Measurements from ENCODE around the gene PRRX1.

Gene PRRX1

DNA sequence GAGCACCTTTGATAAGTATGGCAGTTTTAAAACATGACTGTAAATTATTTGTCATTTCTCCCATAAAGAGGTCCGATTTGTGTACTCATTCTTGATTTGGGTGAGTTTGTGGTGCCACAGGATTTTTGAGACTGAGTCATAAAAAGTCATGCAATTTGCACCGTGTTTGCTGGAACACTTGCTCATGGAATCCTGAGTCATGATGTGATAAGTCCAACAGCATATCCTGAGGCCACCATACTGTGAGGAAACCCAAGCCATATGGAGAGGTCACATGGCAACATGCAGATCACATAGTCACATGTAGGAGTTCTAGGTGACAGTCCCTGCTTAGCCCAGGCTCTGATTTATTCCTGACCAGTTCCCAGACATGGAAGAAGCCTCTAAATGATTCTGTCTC is 40.8 kb upstream of the PRRX1 start:
- TF ChIP-seq EGR1 (IDR thresholded peaks at IDR 0.05), result no peak
- no peak for TF ChIP-seq RAD21 (IDR thresholded peaks at IDR 0.05; ENCODE audit: low read depth)
- no peak for TF ChIP-seq CREB1 (IDR thresholded peaks at IDR 0.05; ENCODE audit: low read depth)
- no peak for TF ChIP-seq NFIC (IDR thresholded peaks at IDR 0.05)
- TF ChIP-seq, protein P1, sequence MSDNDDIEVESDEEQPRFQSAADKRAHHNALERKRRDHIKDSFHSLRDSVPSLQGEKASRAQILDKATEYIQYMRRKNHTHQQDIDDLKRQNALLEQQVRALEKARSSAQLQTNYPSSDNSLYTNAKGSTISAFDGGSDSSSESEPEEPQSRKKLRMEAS (IDR thresholded peaks at IDR 0.05), result no peak
- TF ChIP-seq ZBTB7A (IDR thresholded peaks at IDR 0.05; ENCODE audit: low read depth), result no peak
- TF ChIP-seq, protein P2, sequence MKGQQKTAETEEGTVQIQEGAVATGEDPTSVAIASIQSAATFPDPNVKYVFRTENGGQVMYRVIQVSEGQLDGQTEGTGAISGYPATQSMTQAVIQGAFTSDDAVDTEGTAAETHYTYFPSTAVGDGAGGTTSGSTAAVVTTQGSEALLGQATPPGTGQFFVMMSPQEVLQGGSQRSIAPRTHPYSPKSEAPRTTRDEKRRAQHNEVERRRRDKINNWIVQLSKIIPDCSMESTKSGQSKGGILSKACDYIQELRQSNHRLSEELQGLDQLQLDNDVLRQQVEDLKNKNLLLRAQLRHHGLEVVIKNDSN (IDR thresholded peaks at IDR 0.05), result no peak
- TF ChIP-seq TEAD4 (IDR thresholded peaks at IDR 0.05), result no peak
- TF ChIP-seq EP300 (IDR thresholded peaks at IDR 0.05; ENCODE audit: borderline replicate concordance), result no peak
- TF ChIP-seq, protein P3, sequence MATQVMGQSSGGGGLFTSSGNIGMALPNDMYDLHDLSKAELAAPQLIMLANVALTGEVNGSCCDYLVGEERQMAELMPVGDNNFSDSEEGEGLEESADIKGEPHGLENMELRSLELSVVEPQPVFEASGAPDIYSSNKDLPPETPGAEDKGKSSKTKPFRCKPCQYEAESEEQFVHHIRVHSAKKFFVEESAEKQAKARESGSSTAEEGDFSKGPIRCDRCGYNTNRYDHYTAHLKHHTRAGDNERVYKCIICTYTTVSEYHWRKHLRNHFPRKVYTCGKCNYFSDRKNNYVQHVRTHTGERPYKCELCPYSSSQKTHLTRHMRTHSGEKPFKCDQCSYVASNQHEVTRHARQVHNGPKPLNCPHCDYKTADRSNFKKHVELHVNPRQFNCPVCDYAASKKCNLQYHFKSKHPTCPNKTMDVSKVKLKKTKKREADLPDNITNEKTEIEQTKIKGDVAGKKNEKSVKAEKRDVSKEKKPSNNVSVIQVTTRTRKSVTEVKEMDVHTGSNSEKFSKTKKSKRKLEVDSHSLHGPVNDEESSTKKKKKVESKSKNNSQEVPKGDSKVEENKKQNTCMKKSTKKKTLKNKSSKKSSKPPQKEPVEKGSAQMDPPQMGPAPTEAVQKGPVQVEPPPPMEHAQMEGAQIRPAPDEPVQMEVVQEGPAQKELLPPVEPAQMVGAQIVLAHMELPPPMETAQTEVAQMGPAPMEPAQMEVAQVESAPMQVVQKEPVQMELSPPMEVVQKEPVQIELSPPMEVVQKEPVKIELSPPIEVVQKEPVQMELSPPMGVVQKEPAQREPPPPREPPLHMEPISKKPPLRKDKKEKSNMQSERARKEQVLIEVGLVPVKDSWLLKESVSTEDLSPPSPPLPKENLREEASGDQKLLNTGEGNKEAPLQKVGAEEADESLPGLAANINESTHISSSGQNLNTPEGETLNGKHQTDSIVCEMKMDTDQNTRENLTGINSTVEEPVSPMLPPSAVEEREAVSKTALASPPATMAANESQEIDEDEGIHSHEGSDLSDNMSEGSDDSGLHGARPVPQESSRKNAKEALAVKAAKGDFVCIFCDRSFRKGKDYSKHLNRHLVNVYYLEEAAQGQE (IDR thresholded peaks at IDR 0.05; ENCODE audit: low read depth), result no peak
- TF ChIP-seq YY1 (IDR thresholded peaks at IDR 0.05; ENCODE audit: low read depth), result no peak
- no peak for TF ChIP-seq CEBPB (IDR thresholded peaks at IDR 0.05)
- no peak for TF ChIP-seq TCF12 (IDR thresholded peaks at IDR 0.05; ENCODE audit: low read depth)
- no peak for TF ChIP-seq FOXM1 (IDR thresholded peaks at IDR 0.05; ENCODE audit: borderline replicate concordance, low read depth)
- TF ChIP-seq TAF1 (IDR thresholded peaks at IDR 0.05; ENCODE audit: low read depth), result no peak

DNA sequence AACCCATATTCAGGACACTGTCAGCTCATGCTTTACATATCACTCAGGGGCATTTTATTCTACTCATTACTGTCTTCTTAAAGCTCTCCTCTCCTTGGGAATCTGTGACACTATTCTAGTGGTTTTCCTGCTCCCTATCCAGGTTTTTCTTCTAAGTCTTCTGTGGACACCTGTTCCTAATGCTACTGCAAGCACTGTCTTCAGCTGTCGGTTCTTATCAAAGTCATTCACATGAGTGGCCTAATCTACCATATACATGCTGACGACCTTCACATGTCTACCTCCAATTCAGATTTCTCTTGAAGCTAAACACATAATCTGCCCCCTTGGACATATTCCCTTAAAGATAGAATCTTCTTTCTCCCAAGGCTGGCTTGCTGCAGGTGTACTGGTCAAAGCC is 39.8 kb upstream of the PRRX1 start:
- TF ChIP-seq NFIC (IDR thresholded peaks at IDR 0.05) (no peak), CREB1 (IDR thresholded peaks at IDR 0.05; ENCODE audit: low read depth) (no peak), RAD21 (IDR thresholded peaks at IDR 0.05; ENCODE audit: low read depth) (no peak), TAF1 (IDR thresholded peaks at IDR 0.05; ENCODE audit: low read depth) (no peak), ZBTB7A (IDR thresholded peaks at IDR 0.05; ENCODE audit: low read depth) (no peak), FOXM1 (IDR thresholded peaks at IDR 0.05; ENCODE audit: borderline replicate concordance, low read depth) (no peak), EGR1 (IDR thresholded peaks at IDR 0.05) (no peak), EP300 (IDR thresholded peaks at IDR 0.05; ENCODE audit: borderline replicate concordance) (no peak), YY1 (IDR thresholded peaks at IDR 0.05; ENCODE audit: low read depth) (no peak), TEAD4 (IDR thresholded peaks at IDR 0.05) (no peak), TCF12 (IDR thresholded peaks at IDR 0.05; ENCODE audit: low read depth) (no peak), CEBPB (IDR thresholded peaks at IDR 0.05) (no peak)
- TF ChIP-seq, protein P3 (IDR thresholded peaks at IDR 0.05; ENCODE audit: low read depth), result no peak
- TF ChIP-seq, protein P2 (IDR thresholded peaks at IDR 0.05), result no peak
- TF ChIP-seq, protein P1 (IDR thresholded peaks at IDR 0.05), result no peak

DNA sequence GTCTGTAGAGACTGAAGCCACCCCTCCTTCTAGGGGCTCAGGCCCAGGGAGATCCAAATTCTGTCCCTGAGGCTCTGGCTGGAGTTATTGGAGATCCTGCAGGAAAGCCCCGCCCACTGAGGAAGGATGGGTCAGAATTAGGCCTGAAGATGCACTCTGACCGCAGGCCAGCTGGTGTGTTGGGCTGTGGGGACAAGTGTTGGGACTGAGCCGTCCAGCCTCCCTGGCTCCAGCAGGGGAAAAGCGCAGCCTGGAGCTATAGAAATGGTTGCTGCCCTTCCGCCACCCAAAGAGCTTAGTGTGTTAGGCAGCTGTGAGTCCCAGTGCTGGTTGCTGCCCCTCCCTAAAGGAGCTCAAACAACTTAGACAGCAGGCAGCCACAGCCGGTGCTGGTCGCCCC is 33.0 kb upstream of the PRRX1 start:
- TF ChIP-seq, protein P2 (IDR thresholded peaks at IDR 0.05), result no peak
- TF ChIP-seq CEBPB (IDR thresholded peaks at IDR 0.05) (no peak), EP300 (IDR thresholded peaks at IDR 0.05; ENCODE audit: borderline replicate concordance) (no peak), EGR1 (IDR thresholded peaks at IDR 0.05) (no peak), TAF1 (IDR thresholded peaks at IDR 0.05; ENCODE audit: low read depth) (no peak), FOXM1 (IDR thresholded peaks at IDR 0.05; ENCODE audit: borderline replicate concordance, low read depth) (no peak), NFIC (IDR thresholded peaks at IDR 0.05) (no peak), TCF12 (IDR thresholded peaks at IDR 0.05; ENCODE audit: low read depth) (no peak), TEAD4 (IDR thresholded peaks at IDR 0.05) (no peak), YY1 (IDR thresholded peaks at IDR 0.05; ENCODE audit: low read depth) (no peak), CREB1 (IDR thresholded peaks at IDR 0.05; ENCODE audit: low read depth) (no peak), ZBTB7A (IDR thresholded peaks at IDR 0.05; ENCODE audit: low read depth) (no peak)
- TF ChIP-seq, protein P1 (IDR thresholded peaks at IDR 0.05), result no peak

DNA sequence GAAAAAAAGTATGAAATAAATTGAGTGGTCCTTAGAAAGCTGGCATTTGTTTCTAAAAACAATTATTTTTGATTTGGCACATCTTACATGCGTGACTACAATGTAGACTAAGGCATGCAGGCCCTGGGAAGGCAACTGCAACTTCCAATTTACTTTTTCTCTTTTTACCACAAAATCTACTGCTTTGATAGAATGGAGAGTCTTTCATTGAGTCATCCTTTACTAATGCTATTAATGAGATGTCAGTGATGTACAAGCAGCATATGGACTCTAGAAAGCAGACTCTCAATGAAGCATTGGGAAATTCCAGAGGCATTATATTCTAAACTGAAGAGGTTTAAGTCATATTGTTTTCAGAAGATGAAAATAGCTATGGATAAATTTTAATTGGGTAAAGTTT is 29.6 kb upstream of the PRRX1 start:
- TF ChIP-seq TCF12 (IDR thresholded peaks at IDR 0.05; ENCODE audit: low read depth) (no peak), EGR1 (IDR thresholded peaks at IDR 0.05) (no peak), TEAD4 (IDR thresholded peaks at IDR 0.05) (no peak)
- TF ChIP-seq, protein P3 (IDR thresholded peaks at IDR 0.05; ENCODE audit: low read depth), result no peak
